ENCODE measurements around the gene MTUS2.

The MTUS2 gene

GRCh38 chr13:29548722-29549121 is 728.6 kb downstream of the MTUS2 start:
- DNase-seq (ENCODE audit: low spot score), result no peak

GRCh38 chr13:29550430-29550988 is 730.4 kb downstream of the MTUS2 start:
- no peak for DNase-seq (ENCODE audit: low spot score)

GRCh38 chr13:29551214-29551613 is 731.1 kb downstream of the MTUS2 start:
- no peak for DNase-seq (ENCODE audit: low spot score)
